Chondrocyte (in vitro differentiated cells): Measurements from ENCODE around the gene SLC51A. TPM values are rescaled to one million over a fixed set of nuclear protein-coding genes. Genes with fewer than 3 reads are reported as not detected.

Experiments
- DNase-seq: peaks from one replicate; pipeline ENCODE4 v3.0.0; 2021; ENCODE audit warnings: mixed read lengths, low spot score
- H3K27ac Mint-ChIP-seq: one replicate; pipeline ENCODE4 v1.8.0; 2021; ENCODE audit warnings: mild to moderate bottlenecking, moderate library complexity, mixed read lengths; ENCODE audit not compliant: unreplicated experiment
- H3K27me3 Mint-ChIP-seq: 2 replicates; pipeline ENCODE4 v1.8.0; 2021; ENCODE audit warnings: low read depth, mixed read lengths
- H3K36me3 Mint-ChIP-seq: 2 replicates; pipeline ENCODE4 v1.8.0; 2021; ENCODE audit warnings: low read depth, mixed read lengths
- H3K4me1 Mint-ChIP-seq: 2 replicates; pipeline ENCODE4 v1.8.0; 2021; ENCODE audit warnings: low read depth, mild to moderate bottlenecking, mixed read lengths
- H3K4me3 Mint-ChIP-seq: one replicate; pipeline ENCODE4 v1.8.0; 2021; ENCODE audit warnings: mild to moderate bottlenecking, moderate library complexity, mixed read lengths; ENCODE audit not compliant: unreplicated experiment
- H3K9me3 Mint-ChIP-seq: 2 replicates; pipeline ENCODE4 v1.8.0; 2021; ENCODE audit warnings: low read depth, mixed read lengths
- CTCF ChIP-seq: fragments of 200-600 bp; sonication (generic); IDR thresholded peaks from 2 replicates; pipeline ENCODE4 v1.5.0; 2021; ENCODE audit warnings: antibody characterized with exemption, mild to moderate bottlenecking, moderate library complexity
- total RNA-seq: library from RNA; stranded (reverse); gene quantifications from 3 replicates; pipeline ENCODE4 v1.2.1, GENCODE V29; 2021

SLC51A gene
- total RNA-seq, 1 donor from 2014 or later, result not detected

- peaks cover 15% of the 10 kb centered on the region for H3K4me1 Mint-ChIP-seq
- TF ChIP-seq CTCF, result no peak
- H3K36me3 Mint-ChIP-seq, result no peaks in the 10 kb centered on the region
- DNase-seq, result no peak
- H3K9me3 Mint-ChIP-seq, result no peaks in the 10 kb centered on the region
- no peaks in the 10 kb centered on the region for H3K27me3 Mint-ChIP-seq
- peak overlapping the region; percentile 94 for H3K27ac Mint-ChIP-seq
- no peak overlapping the region for H3K4me3 Mint-ChIP-seq
These were observed 3.6 kb downstream of the SLC51A start for GRCh38 chr3:196219970-196220311.

- Mint-ChIP-seq H3K27ac (no peak overlapping the region), H3K27me3 (no peaks in the 10 kb centered on the region), H3K36me3 (no peaks in the 10 kb centered on the region), H3K4me1 (peaks cover 15% of the 10 kb centered on the region), H3K4me3 (no peak overlapping the region), H3K9me3 (no peaks in the 10 kb centered on the region)
- DNase-seq, result no peak
- no peak for TF ChIP-seq CTCF
These were observed 4.3 kb downstream of the SLC51A start for GRCh38 chr3:196220587-196220986.

GRCh38 chr3:196220991-196221390, 4.7 kb downstream of the SLC51A start:
- no peaks in the 10 kb centered on the region for H3K36me3 Mint-ChIP-seq
- no peak for TF ChIP-seq CTCF
- H3K4me3 Mint-ChIP-seq, result no peak overlapping the region
- no peak overlapping the region for H3K27ac Mint-ChIP-seq
- no peaks in the 10 kb centered on the region for H3K9me3 Mint-ChIP-seq
- H3K4me1 Mint-ChIP-seq, result peaks cover 15% of the 10 kb centered on the region
- no peak for DNase-seq
- H3K27me3 Mint-ChIP-seq, result no peaks in the 10 kb centered on the region

- no peaks in the 10 kb centered on the region for H3K27me3 Mint-ChIP-seq
- H3K36me3 Mint-ChIP-seq, result no peaks in the 10 kb centered on the region
- H3K9me3 Mint-ChIP-seq, result no peaks in the 10 kb centered on the region
- H3K27ac Mint-ChIP-seq, result no peak overlapping the region
- peaks cover 22% of the 10 kb centered on the region for H3K4me1 Mint-ChIP-seq
- no peak for DNase-seq
- H3K4me3 Mint-ChIP-seq, result no peak overlapping the region
- TF ChIP-seq CTCF, result no peak
These were observed 6.7 kb downstream of the SLC51A start for GRCh38 chr3:196222876-196223595.

GRCh38 chr3:196225086-196225485, 8.8 kb downstream of the SLC51A start:
- H3K36me3 Mint-ChIP-seq, result no peaks in the 10 kb centered on the region
- no peak for TF ChIP-seq CTCF
- DNase-seq, result no peak
- no peak overlapping the region for H3K27ac Mint-ChIP-seq
- no peak overlapping the region for H3K4me3 Mint-ChIP-seq
- H3K27me3 Mint-ChIP-seq, result no peaks in the 10 kb centered on the region
- peaks cover 7% of the 10 kb centered on the region for H3K4me1 Mint-ChIP-seq
- no peaks in the 10 kb centered on the region for H3K9me3 Mint-ChIP-seq
